ENCODE results near the gene RBM42.

RBM42 gene

GRCh38 chr19:35619290-35619923, 9.4 kb upstream of the RBM42 start:
- no peak overlapping the region for H3K9ac ChIP-seq (ENCODE audit: low read depth in 1 of 2, low read length in 2 of 2)
- H3K27me3 ChIP-seq (ENCODE audit: control insufficient read depth in 1 of 2, insufficient read depth in 2 of 2, low read length in 2 of 2) = no peaks in the 10 kb centered on the region
- no peaks in the 10 kb centered on the region for H3K9me3 ChIP-seq (ENCODE audit: control insufficient read depth in 1 of 2, low read length in 2 of 2)
- peaks cover 0 to 6% of the 10 kb centered on the region in 2 donors for H3K36me3 ChIP-seq (ENCODE audit: control insufficient read depth in 1 of 2, insufficient read depth in 2 of 2, low read length in 2 of 2)
- no peaks in the 10 kb centered on the region for H3K4me1 ChIP-seq (ENCODE audit: control insufficient read depth in 1 of 2, insufficient read depth in 2 of 2, low read length in 2 of 2)
- no peak overlapping the region for H3K4me3 ChIP-seq (ENCODE audit: low read depth in 1 of 2, low read length in 2 of 2)
- H3K27ac ChIP-seq (ENCODE audit: low read depth, low read length) = no peak overlapping the region

- Histone ChIP-seq H3K4me3 (ENCODE audit: low read depth in 1 of 2, low read length in 2 of 2) (no peak overlapping the region), H3K27me3 (ENCODE audit: control insufficient read depth in 1 of 2, insufficient read depth in 2 of 2, low read length in 2 of 2) (no peaks in the 10 kb centered on the region), H3K9me3 (ENCODE audit: control insufficient read depth in 1 of 2, low read length in 2 of 2) (no peaks in the 10 kb centered on the region), H3K4me1 (ENCODE audit: control insufficient read depth in 1 of 2, insufficient read depth in 2 of 2, low read length in 2 of 2) (no peaks in the 10 kb centered on the region), H3K9ac (ENCODE audit: low read depth in 1 of 2, low read length in 2 of 2) (no peak overlapping the region), H3K27ac (ENCODE audit: low read depth, low read length) (no peak overlapping the region), H3K36me3 (ENCODE audit: control insufficient read depth in 1 of 2, insufficient read depth in 2 of 2, low read length in 2 of 2) (peaks cover 0 to 6% of the 10 kb centered on the region in 2 donors)
These were observed 8.8 kb upstream of the RBM42 start for GRCh38 chr19:35620001-35620400.

GRCh38 chr19:35621708-35622107, 7.1 kb upstream of the RBM42 start:
- Histone ChIP-seq H3K36me3 (ENCODE audit: control insufficient read depth in 1 of 2, insufficient read depth in 2 of 2, low read length in 2 of 2) (peaks cover 0 to 6% of the 10 kb centered on the region in 2 donors), H3K9me3 (ENCODE audit: control insufficient read depth in 1 of 2, low read length in 2 of 2) (no peaks in the 10 kb centered on the region), H3K4me1 (ENCODE audit: control insufficient read depth in 1 of 2, insufficient read depth in 2 of 2, low read length in 2 of 2) (no peaks in the 10 kb centered on the region), H3K4me3 (ENCODE audit: low read depth in 1 of 2, low read length in 2 of 2) (no peak overlapping the region), H3K27ac (ENCODE audit: low read depth, low read length) (no peak overlapping the region), H3K27me3 (ENCODE audit: control insufficient read depth in 1 of 2, insufficient read depth in 2 of 2, low read length in 2 of 2) (no peaks in the 10 kb centered on the region), H3K9ac (ENCODE audit: low read depth in 1 of 2, low read length in 2 of 2) (no peak overlapping the region)

- no peak overlapping the region for H3K4me3 ChIP-seq (ENCODE audit: low read depth in 1 of 2, low read length in 2 of 2)
- H3K27me3 ChIP-seq (ENCODE audit: control insufficient read depth in 1 of 2, insufficient read depth in 2 of 2, low read length in 2 of 2) = no peaks in the 10 kb centered on the region
- no peak overlapping the region for H3K9ac ChIP-seq (ENCODE audit: low read depth in 1 of 2, low read length in 2 of 2)
- no peaks in the 10 kb centered on the region for H3K9me3 ChIP-seq (ENCODE audit: control insufficient read depth in 1 of 2, low read length in 2 of 2)
- no peak overlapping the region for H3K27ac ChIP-seq (ENCODE audit: low read depth, low read length)
- peaks cover 0 to 6% of the 10 kb centered on the region in 2 donors for H3K36me3 ChIP-seq (ENCODE audit: control insufficient read depth in 1 of 2, insufficient read depth in 2 of 2, low read length in 2 of 2)
- no peaks in the 10 kb centered on the region for H3K4me1 ChIP-seq (ENCODE audit: control insufficient read depth in 1 of 2, insufficient read depth in 2 of 2, low read length in 2 of 2)
These were observed 6.1 kb upstream of the RBM42 start for GRCh38 chr19:35622750-35623149.

GRCh38 chr19:35623327-35624010, 5.4 kb upstream of the RBM42 start:
- Histone ChIP-seq H3K27me3 (ENCODE audit: control insufficient read depth in 1 of 2, insufficient read depth in 2 of 2, low read length in 2 of 2) (no peaks in the 10 kb centered on the region), H3K4me1 (ENCODE audit: control insufficient read depth in 1 of 2, insufficient read depth in 2 of 2, low read length in 2 of 2) (peaks cover 5% of the 10 kb centered on the region in 2 donors), H3K9ac (ENCODE audit: low read depth in 1 of 2, low read length in 2 of 2) (no peak overlapping the region), H3K4me3 (ENCODE audit: low read depth in 1 of 2, low read length in 2 of 2) (no peak overlapping the region), H3K36me3 (ENCODE audit: control insufficient read depth in 1 of 2, insufficient read depth in 2 of 2, low read length in 2 of 2) (peaks cover 0 to 6% of the 10 kb centered on the region in 2 donors), H3K9me3 (ENCODE audit: control insufficient read depth in 1 of 2, low read length in 2 of 2) (no peaks in the 10 kb centered on the region), H3K27ac (ENCODE audit: low read depth, low read length) (no peak overlapping the region)

- H3K9me3 ChIP-seq (ENCODE audit: control insufficient read depth in 1 of 2, low read length in 2 of 2) = no peaks in the 10 kb centered on the region
- peaks cover 9 to 11% of the 10 kb centered on the region in 2 donors for H3K4me1 ChIP-seq (ENCODE audit: control insufficient read depth in 1 of 2, insufficient read depth in 2 of 2, low read length in 2 of 2)
- no peaks in the 10 kb centered on the region for H3K27me3 ChIP-seq (ENCODE audit: control insufficient read depth in 1 of 2, insufficient read depth in 2 of 2, low read length in 2 of 2)
- H3K9ac ChIP-seq (ENCODE audit: low read depth in 1 of 2, low read length in 2 of 2) = peak overlapping the region; percentile 84 to 85
- peak overlapping the region; percentile 83 to 93 for H3K4me3 ChIP-seq (ENCODE audit: low read depth in 1 of 2, low read length in 2 of 2)
- H3K27ac ChIP-seq (ENCODE audit: low read depth, low read length) = peak overlapping the region; percentile 80
- peaks cover 10 to 27% of the 10 kb centered on the region in 2 donors for H3K36me3 ChIP-seq (ENCODE audit: control insufficient read depth in 1 of 2, insufficient read depth in 2 of 2, low read length in 2 of 2)
These were observed 622 bp upstream of the RBM42 start for GRCh38 chr19:35628264-35628564.

- Histone ChIP-seq H3K27me3 (ENCODE audit: control insufficient read depth in 1 of 2, insufficient read depth in 2 of 2, low read length in 2 of 2) (no peaks in the 10 kb centered on the region), H3K27ac (ENCODE audit: low read depth, low read length) (peak overlapping the region; percentile 63), H3K36me3 (ENCODE audit: control insufficient read depth in 1 of 2, insufficient read depth in 2 of 2, low read length in 2 of 2) (peaks cover 13 to 37% of the 10 kb centered on the region in 2 donors), H3K4me3 (ENCODE audit: low read depth in 1 of 2, low read length in 2 of 2) (peak overlapping the region; percentile 83 to 93), H3K9me3 (ENCODE audit: control insufficient read depth in 1 of 2, low read length in 2 of 2) (no peaks in the 10 kb centered on the region), H3K9ac (ENCODE audit: low read depth in 1 of 2, low read length in 2 of 2) (peak overlapping the region; percentile 85 to 93), H3K4me1 (ENCODE audit: control insufficient read depth in 1 of 2, insufficient read depth in 2 of 2, low read length in 2 of 2) (peaks cover 9 to 11% of the 10 kb centered on the region in 2 donors)
These were observed 447 bp downstream of the RBM42 start for GRCh38 chr19:35629332-35629633.

- H3K27ac ChIP-seq (ENCODE audit: low read depth, low read length) = no peak overlapping the region
- H3K9ac ChIP-seq (ENCODE audit: low read depth in 1 of 2, low read length in 2 of 2) = no peak overlapping the region
- H3K27me3 ChIP-seq (ENCODE audit: control insufficient read depth in 1 of 2, insufficient read depth in 2 of 2, low read length in 2 of 2) = no peaks in the 10 kb centered on the region
- H3K4me3 ChIP-seq (ENCODE audit: low read depth in 1 of 2, low read length in 2 of 2) = no peak overlapping the region
- H3K9me3 ChIP-seq (ENCODE audit: control insufficient read depth in 1 of 2, low read length in 2 of 2) = no peaks in the 10 kb centered on the region
- peaks cover 5 to 7% of the 10 kb centered on the region in 2 donors for H3K4me1 ChIP-seq (ENCODE audit: control insufficient read depth in 1 of 2, insufficient read depth in 2 of 2, low read length in 2 of 2)
- peaks cover 33 to 63% of the 10 kb centered on the region in 2 donors for H3K36me3 ChIP-seq (ENCODE audit: control insufficient read depth in 1 of 2, insufficient read depth in 2 of 2, low read length in 2 of 2)
These were observed 5.0 kb downstream of the RBM42 start for GRCh38 chr19:35633727-35634440.

- H3K36me3 ChIP-seq (ENCODE audit: control insufficient read depth in 1 of 2, insufficient read depth in 2 of 2, low read length in 2 of 2) = peaks cover 26 to 52% of the 10 kb centered on the region in 2 donors
- no peak overlapping the region for H3K27ac ChIP-seq (ENCODE audit: low read depth, low read length)
- no peaks in the 10 kb centered on the region for H3K9me3 ChIP-seq (ENCODE audit: control insufficient read depth in 1 of 2, low read length in 2 of 2)
- no peak overlapping the region for H3K4me3 ChIP-seq (ENCODE audit: low read depth in 1 of 2, low read length in 2 of 2)
- H3K27me3 ChIP-seq (ENCODE audit: control insufficient read depth in 1 of 2, insufficient read depth in 2 of 2, low read length in 2 of 2) = no peaks in the 10 kb centered on the region
- H3K9ac ChIP-seq (ENCODE audit: low read depth in 1 of 2, low read length in 2 of 2) = no peak overlapping the region
- no peaks in the 10 kb centered on the region for H3K4me1 ChIP-seq (ENCODE audit: control insufficient read depth in 1 of 2, insufficient read depth in 2 of 2, low read length in 2 of 2)
These were observed 7.8 kb downstream of the RBM42 start for GRCh38 chr19:35636651-35637050.

- Histone ChIP-seq H3K9ac (ENCODE audit: low read depth in 1 of 2, low read length in 2 of 2) (no peak overlapping the region), H3K4me1 (ENCODE audit: control insufficient read depth in 1 of 2, insufficient read depth in 2 of 2, low read length in 2 of 2) (peaks cover 0 to 2% of the 10 kb centered on the region in 2 donors), H3K27ac (ENCODE audit: low read depth, low read length) (no peak overlapping the region), H3K9me3 (ENCODE audit: control insufficient read depth in 1 of 2, low read length in 2 of 2) (no peaks in the 10 kb centered on the region), H3K27me3 (ENCODE audit: control insufficient read depth in 1 of 2, insufficient read depth in 2 of 2, low read length in 2 of 2) (no peaks in the 10 kb centered on the region), H3K4me3 (ENCODE audit: low read depth in 1 of 2, low read length in 2 of 2) (no peak overlapping the region), H3K36me3 (ENCODE audit: control insufficient read depth in 1 of 2, insufficient read depth in 2 of 2, low read length in 2 of 2) (peaks cover 23 to 47% of the 10 kb centered on the region in 2 donors)
These were observed 8.3 kb downstream of the RBM42 start for GRCh38 chr19:35637165-35637564.

Measured in duodenal mucosa (tissue), 2 donors.